VCaP (cell line): Measurements from ENCODE around the gene ZNF761.
A peak's percentile ranks its signal among the peaks of the same experiment; 100 is the strongest.

Experiments used
- H3K27ac ChIP-seq: fragments of 450-650 bp; 2 replicates; pipeline ENCODE4 v1.5.1; 2017
- CTCF ChIP-seq: fragments of 450-650 bp; conservative IDR thresholded peaks from 2 replicates; pipeline ENCODE4 v1.5.1; 2017; ENCODE audit warnings: mild to moderate bottlenecking, moderate library complexity

The ZNF761 gene

GRCh38 chr19:53504365-53504703 is 72.5 kb downstream of the ZNF761 start:
- peak overlapping the region; percentile 75 for H3K27ac ChIP-seq
- TF ChIP-seq CTCF = peak; percentile 69

- no peak for TF ChIP-seq CTCF
- H3K27ac ChIP-seq = peak overlapping the region; percentile 75
These were observed 73.1 kb downstream of the ZNF761 start for GRCh38 chr19:53504885-53505284.

- no peak overlapping the region for H3K27ac ChIP-seq
- no peak for TF ChIP-seq CTCF
These were observed 74.9 kb downstream of the ZNF761 start for GRCh38 chr19:53506728-53507127.
